Hippocampal formation (tissue), 2 donors: Measurements from ENCODE around the gene ABLIM1.
A peak's percentile ranks its signal among the peaks of the same experiment; 100 is the strongest.

Source experiments
- DNase-seq, 2 donors: peaks; one replicate each; lab custom pipeline; 2025; lab: John Stamatoyannopoulos, UW

The ABLIM1 gene

GRCh38 chr10:114581071-114581470 lies 77.0 kb downstream of the ABLIM1 start:
- DNase-seq: peak in 1 of 2 donors; percentile 53

GRCh38 chr10:114577133-114577532 lies 80.9 kb downstream of the ABLIM1 start:
- DNase-seq: no peak

GRCh38 chr10:114576716-114577115 lies 81.4 kb downstream of the ABLIM1 start:
- no peak for DNase-seq

- no peak for DNase-seq
Observed at GRCh38 chr10:114576132-114576487, 82.0 kb downstream of the ABLIM1 start.

- no peak for DNase-seq
Observed at GRCh38 chr10:114575417-114576131, 82.5 kb downstream of the ABLIM1 start.

- no peak for DNase-seq
Observed at GRCh38 chr10:114573330-114574045, 84.6 kb downstream of the ABLIM1 start.

GRCh38 chr10:114571316-114571999 lies 86.6 kb downstream of the ABLIM1 start:
- DNase-seq: peak in 1 of 2 donors; percentile 13

GRCh38 chr10:114566064-114566463 lies 92.0 kb downstream of the ABLIM1 start:
- DNase-seq: no peak

GRCh38 chr10:114565066-114565465 lies 93.0 kb downstream of the ABLIM1 start:
- DNase-seq: no peak

GRCh38 chr10:114561008-114561523 lies 97.0 kb downstream of the ABLIM1 start:
- no peak for DNase-seq

- DNase-seq: no peak
Observed at GRCh38 chr10:114560144-114560543, 97.9 kb downstream of the ABLIM1 start.

GRCh38 chr10:114559636-114560035 lies 98.4 kb downstream of the ABLIM1 start:
- DNase-seq: no peak

- no peak for DNase-seq
Observed at GRCh38 chr10:114557854-114558253, 100.2 kb downstream of the ABLIM1 start.

GRCh38 chr10:114556236-114557122 lies 101.6 kb downstream of the ABLIM1 start:
- no peak for DNase-seq

GRCh38 chr10:114553436-114553835 lies 104.6 kb downstream of the ABLIM1 start:
- DNase-seq: no peak

GRCh38 chr10:114552050-114552449 lies 106.0 kb downstream of the ABLIM1 start:
- no peak for DNase-seq

GRCh38 chr10:114551636-114551972 lies 106.5 kb downstream of the ABLIM1 start:
- no peak for DNase-seq

GRCh38 chr10:114550756-114551635 lies 107.1 kb downstream of the ABLIM1 start:
- peak in 1 of 2 donors; percentile 58 for DNase-seq

GRCh38 chr10:114548662-114549061 lies 109.4 kb downstream of the ABLIM1 start:
- DNase-seq: no peak

GRCh38 chr10:114547514-114547913 lies 110.6 kb downstream of the ABLIM1 start:
- DNase-seq: no peak

GRCh38 chr10:114547056-114547455 lies 111.0 kb downstream of the ABLIM1 start:
- DNase-seq: no peak
